Hindlimb muscle (tissue), 1 donor: ENCODE measurements around the gene NAALADL2. TPM values are rescaled to one million over a fixed set of nuclear protein-coding genes. Genes with fewer than 3 reads are reported as not detected.
"Not testable (repeated sequence)": the region's sequence is repeated elsewhere in the genome, so short reads cannot be mapped to it uniquely, and the experiment has no call there.

Experiments used
- DNase-seq: peaks from one replicate; pipeline ENCODE4 v3.0.0-alpha.2; 2013
- polyA plus RNA-seq: library from polyadenylated mRNA; unstranded; fragments of 120-200 nt; gene quantifications from one replicate; pipeline ENCODE4 v1.2.1, GENCODE V29; 2013; ENCODE audit not compliant: insufficient read length

NAALADL2 gene
- polyA plus RNA-seq, 1 donor = 5.5 TPM

DNA sequence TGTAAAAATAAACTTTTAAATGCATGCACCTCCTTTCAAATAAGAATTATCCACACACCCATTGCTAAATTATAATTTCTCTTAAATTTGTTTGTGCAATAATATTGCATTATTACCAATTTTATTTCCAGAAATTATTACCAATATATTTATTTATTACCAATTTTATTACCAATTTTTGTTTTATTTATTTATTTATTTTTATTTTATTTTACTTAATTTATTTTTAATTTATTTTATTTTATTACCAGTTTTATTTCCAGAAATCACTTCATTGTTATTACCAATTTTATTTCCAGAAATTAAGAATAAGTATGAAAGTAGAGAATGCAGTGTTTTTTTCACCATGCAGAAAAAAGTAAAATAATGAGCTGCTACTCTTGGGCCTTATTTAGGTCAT, 525.4 kb downstream of the NAALADL2 start:
- no peak for DNase-seq

DNA sequence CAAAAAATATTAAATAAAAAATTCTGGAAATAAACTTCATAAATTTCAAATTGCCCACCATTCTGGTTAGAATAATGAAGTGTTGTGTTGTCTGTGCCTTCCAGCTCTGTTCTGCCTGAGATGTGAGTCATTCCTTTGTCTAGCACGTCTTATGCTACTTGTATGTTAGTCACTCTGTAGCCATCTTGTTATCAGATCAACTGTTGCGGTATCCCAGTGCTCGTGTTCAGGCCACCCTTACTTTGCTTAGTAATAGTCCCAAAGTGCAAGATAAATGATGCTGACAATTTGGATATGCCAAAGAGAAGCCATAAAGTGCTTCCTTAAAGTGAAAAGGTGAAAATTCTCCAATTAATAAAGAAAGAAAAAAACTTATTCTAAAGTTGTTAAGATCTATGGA, 527.5 kb downstream of the NAALADL2 start:
- no peak for DNase-seq

DNA sequence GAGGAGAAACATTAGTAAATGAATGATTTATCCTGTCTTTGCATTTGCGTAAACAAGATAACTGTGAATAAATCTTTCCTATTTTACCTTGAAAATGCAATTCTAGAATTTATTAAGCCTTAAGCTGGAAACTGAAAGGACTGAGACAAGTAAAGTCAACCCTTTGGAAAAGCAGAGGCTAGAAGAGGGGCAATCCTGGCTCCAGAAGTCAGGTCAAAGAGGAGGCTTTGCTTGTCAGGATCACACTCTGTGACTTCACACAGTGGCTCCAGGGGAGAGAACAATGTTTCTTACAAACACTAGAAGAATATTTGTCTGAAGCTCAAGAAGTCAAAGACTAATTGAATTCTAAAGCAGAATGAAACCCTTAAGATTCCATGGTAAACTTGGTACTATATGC, 530.4 kb downstream of the NAALADL2 start:
- DNase-seq = no peak

DNA sequence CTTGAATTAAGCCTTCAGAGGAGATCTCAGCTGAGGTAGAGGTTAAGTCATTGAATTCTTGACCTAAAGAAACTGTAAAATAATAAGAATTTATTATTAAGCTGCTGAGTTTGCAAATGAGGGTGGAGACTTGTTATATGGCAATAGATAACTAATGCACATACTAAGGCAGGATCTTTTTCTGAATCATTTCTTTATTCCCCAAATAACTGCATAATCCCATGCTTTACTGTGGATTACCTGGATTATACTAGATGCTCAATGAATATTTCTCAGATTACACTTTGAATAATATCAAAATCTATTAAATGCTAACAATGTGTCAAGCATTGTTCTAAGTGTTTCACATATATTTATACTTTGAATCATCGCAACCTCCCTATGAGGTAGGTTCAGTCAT, 532.5 kb downstream of the NAALADL2 start:
- DNase-seq = no peak

DNA sequence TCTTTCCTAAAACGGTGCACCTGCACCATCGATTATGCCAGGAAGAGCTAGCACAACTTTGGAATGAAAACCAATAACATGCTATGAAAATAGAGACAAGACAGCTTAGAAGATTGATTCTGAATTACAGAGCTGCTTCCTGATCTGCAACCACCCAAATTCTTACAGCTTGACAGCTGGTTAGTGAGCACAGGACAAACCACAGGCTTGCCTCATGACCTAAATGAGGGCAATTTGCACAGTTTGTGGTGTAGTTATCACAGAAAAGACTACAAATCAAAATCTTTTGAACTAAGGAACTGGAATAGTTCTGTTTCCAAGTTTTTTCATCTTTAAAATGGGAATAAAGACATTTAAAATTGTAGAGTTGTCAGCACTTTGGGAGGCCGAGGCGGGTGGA, 533.5 kb downstream of the NAALADL2 start:
- no peak for DNase-seq

DNA sequence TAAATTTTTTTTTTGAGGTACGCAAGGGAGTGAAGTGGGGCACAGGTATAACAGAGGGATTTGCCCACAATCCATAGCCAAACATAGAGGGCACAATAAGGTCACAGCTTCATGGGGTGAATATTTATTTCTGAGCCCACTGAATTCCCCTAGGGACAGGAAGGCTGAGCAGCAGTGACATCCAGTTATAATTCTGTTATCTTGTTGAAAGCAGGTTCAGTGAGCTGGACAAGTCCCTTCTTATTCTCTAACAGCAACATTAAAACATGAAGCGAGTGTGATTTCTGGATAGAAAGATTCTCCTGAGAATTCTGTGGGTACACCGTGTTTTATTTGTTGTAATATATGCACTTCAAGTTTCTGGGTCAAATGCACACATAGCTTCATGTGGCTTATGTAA, 538.2 kb downstream of the NAALADL2 start:
- no peak for DNase-seq

DNA sequence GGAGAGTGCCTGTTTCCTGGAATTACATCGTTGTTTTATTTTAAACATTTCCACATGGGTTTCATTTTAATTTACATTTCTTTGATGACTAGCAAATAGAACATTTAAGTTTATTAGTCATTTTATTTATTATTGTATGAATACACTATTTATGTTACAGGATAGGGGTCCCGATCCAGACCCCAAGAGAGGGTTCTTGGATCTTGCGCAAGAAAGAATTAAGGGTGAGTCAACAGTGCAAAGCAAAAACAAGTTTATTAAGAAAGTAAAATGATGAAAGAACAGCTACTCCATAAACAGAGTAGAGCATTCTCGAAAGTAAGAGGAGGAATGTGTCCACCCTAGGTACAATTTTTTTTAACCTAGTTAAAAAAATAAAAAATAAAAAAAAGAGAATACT, 539.5 kb downstream of the NAALADL2 start:
- DNase-seq = no peak

DNA sequence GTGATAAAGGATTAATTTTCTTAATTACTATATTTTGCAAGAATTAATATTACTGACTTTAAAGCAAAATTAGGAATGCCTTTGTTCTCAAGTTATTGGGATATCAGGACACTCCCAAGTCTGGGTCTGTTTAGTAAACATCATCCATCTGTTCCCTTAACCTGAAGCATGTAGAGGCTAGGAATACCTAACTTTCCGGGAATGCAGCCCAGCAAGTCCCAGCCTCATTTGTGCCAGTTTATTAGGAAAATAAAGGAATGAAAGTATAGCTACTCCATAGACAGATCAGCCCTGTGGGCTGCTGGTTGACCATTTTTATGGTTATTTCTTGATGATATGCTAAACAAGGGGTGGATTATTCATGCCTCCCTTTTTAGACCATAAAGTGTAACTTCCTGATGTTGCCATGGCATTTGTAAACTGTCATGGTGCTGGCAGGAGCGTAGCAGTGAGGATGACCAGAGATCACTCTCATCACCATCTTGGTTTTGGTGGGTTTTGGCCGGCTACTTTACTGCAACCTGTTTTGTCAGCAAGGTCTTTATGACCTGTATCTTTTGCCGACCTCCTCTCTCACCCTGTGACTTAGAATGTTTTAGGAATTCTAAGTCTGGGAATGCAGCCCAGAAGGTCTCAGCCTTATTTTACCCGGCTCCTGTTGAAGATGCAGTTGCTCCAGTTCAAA, 540.2 kb downstream of the NAALADL2 start:
- no peak for DNase-seq

DNA sequence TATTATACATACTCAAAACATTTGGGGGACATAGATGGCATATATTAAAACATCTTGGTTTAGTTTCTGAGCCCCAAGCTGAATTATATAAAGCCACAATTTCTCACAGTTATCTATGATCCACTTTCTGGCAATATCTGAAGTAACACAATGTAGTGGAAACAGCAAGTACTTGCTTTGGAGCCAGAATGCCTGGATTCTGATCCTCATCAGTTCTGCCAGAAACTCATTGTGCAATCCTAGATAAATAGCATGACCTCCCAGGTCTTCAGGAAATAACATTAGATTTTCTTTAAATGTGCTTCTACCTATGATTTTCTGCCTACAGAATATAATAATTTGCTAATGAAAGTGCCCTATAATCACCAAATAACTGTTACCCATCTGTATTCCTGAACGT, 544.9 kb downstream of the NAALADL2 start:
- DNase-seq = peak; percentile 34

DNA sequence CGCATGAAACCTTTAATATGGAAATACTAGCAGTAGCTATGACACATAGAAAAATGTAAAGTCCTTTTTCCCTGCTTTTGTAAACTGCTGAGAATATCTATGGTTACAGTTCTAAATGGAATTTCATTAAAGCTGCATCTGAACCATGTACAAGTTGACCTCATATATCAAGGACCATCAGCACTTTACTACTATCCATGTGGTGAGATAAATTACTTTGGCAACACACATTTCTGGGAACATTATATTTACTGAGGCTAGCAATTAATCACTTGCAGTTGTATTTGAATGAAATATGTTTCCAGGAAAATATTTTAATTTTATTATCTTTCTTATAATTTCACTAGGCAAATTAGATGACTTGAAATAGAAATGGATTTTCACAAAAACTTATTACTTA, 545.5 kb downstream of the NAALADL2 start:
- peak; percentile 19 for DNase-seq

DNA sequence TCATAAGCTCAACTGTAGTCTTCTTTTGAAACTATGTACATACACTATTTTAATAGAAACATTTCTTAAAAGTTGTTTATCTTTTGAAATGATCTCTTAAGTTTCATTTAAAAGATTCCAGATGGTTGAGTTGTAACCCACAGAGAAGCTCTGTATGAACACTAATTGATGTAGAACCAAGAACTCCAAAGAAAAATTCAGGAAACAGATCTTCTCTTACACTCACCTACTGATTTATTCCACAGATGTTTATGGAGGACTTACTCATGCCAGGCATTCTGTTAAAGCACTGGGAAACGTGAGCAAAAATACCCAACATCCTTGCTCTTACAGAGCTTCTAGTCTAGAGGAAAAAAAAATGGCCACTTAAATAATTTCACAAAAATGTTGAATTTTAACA, 551.1 kb downstream of the NAALADL2 start:
- DNase-seq = no peak

DNA sequence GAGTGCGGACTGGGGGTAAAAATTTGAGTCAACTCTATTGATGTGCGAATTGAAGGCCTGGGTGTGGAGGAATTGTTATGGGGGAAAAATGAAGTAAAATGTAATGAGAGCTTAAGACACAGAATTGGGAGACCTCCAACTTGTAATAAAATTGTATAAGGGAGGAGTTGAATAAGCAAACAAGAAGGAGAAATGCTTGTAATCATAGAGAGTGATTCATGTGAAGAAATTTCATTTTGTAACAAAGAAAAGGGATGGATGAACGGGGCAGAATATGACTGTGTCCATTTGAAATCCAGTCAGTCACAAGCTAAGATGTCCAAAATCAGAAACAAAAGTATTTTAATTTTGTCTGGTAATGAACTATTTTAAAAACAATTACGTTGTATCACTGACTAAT, 552.3 kb downstream of the NAALADL2 start:
- no peak for DNase-seq

DNA sequence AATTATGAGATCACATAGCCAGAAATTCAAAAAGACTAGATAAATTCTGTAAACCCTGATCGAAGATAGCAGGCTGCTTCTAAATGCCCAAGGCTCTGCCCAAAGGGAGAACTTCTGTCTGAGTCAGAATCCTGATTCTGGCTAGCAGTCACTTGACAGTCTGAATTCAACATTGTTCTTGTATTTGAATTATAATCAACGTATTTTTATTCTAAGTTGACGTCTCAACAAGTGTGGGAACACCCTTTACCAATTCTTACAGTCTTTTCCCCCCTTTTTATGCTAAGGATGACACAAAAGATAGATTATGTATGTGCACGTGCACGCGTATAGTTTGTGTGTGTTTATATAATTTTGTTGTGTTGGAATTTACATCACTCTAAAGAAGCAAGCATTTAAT, 552.8 kb downstream of the NAALADL2 start:
- DNase-seq = no peak

DNA sequence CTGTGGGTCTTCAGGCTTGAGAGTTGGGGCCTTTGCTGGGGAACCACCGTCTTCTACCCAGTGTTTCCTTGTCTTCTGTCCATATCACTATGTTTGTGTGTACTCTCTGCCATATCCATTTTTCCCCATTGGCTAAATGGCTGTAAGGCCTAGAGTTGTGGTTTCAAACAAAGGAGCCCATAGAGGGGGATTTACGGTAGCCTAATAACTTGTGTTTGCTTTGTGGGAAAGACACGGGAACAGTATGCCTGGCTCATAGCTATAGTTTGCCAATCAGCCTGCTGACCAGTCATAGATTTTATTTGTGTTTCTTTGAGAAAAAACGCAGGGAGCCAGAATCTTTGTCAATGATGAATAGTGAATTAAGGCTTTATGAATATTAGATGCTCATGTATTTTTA, 554.8 kb downstream of the NAALADL2 start:
- no peak for DNase-seq

DNA sequence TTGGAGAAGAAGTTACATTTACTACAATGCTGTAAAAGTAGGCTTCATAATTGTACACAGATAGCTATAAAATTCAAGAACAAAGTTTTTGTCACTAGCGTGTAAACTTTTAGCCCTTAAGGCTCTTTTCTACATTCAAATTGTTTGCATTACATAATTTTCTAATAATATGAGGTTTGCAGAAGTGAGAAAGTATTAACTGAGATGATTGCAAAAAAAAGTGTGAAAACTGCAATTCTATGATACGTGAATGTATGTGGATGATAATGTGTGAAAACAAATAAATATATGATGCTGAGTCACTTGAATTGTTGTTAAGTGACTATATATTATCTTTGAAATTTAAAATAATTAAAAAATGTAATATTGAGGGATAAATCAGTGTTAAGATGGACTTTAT, 557.5 kb downstream of the NAALADL2 start:
- no peak for DNase-seq

DNA sequence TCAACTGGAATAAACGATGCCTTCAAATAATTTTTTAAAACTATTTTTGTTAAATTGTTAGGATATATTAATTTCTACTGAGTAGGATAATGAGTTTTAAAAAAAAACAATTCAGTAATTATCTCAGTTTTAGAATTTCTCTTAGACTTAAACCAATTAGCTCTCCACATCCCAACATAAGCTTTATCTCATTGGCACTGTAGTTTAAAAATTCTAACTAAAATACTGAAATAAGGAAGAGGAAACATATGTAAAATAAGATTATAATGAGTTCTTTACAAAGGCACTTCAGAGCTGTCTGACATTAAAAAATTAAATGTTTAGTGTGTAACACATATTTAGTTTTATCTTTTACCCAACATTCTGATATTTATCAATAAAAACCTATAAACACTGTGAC, 558.3 kb downstream of the NAALADL2 start:
- no peak for DNase-seq

DNA sequence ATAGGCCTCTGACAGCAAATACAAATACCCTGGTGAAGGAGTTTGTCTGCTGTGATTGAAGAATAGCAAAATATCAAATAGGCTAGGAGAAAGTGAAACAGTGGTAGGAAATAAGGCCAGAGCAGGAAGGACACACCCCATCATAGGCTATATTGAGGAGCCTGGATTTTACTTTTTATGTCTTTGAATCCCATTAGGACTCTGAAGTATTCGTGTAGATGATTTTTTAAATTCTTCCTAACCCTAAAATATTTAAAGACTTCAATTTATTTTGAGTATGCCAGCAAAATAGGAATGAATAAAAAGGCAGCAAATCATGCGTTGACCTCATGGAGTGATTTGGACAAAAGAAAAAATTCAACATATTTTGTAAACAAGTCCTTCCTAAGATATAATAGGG, 562.8 kb downstream of the NAALADL2 start:
- DNase-seq = no peak

DNA sequence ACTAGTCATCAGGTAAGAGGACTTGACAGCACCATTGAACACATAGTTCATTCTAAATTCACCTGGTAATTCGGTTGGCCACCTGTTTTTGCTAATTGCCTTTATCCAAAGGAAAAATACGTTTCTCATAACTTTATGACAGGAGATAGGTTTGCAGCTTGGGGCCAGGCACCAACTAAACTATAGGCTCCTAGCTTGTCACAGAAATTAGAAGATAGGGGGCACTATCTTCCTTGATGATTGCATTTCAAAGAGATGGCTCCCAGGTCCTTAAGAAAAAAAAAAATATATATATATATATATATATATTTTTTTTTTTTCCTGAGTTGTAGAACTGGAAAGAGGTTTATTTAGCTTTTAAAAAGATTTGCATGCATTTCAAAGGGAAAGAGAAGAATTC, 563.6 kb downstream of the NAALADL2 start:
- DNase-seq = no peak

DNA sequence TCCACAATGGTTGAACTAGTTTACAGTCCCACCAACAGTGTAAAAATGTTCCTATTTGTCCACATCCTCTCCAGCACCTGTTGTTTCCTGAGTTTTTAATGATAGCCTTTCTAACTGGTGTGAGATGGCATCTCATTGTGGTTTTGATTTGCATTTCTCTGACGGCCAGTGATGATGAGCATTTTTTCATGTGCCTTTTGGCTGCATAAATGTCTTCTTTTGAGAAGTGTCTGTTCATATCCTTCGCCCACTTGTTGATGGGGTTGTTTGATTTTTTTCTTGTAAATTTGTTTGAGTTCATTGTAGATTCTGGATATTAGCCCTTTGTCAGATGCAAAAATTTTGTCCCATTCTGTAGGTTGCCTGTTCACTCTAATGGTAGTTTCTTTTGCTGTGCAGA, 564.7 kb downstream of the NAALADL2 start:
- DNase-seq = not testable (repeated sequence)

DNA sequence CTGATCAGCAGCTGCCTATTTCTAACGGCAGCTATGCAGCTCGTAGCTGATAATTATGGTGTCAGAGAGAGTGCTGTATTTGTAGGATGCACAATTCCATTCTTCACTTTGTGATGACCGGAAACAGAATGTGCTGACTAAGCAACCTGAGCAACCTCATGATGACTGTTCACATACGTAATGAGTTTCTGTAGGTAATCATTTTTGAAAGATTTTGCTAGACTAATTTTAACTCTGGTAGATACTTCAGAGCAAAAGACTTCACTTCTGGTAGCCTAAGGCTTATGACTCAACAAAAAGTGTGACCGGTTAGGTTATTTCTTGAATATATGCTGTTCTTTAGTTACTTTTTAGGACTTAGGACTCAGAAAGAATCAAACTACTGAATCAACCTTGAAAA, 567.7 kb downstream of the NAALADL2 start:
- no peak for DNase-seq

DNA sequence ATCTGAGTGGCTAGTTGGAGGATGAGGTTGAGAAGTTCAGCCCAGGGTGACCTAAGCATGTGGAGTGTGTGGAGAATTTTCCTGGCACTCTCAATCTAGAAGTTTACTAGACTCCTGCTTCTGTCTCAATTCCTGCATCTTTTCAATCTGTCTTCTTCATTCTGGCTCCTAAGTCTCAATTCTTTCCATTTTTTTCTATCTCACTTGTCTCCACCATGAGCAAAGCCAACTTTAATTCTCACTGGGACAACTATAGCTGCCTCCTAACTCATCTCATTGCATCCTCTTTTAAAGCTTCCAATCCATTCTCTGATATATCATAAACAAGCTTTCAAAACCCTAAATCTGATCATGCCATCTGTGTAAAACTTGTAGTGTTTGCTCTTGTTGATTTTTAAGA, 569.3 kb downstream of the NAALADL2 start:
- peak; percentile 49 for DNase-seq

DNA sequence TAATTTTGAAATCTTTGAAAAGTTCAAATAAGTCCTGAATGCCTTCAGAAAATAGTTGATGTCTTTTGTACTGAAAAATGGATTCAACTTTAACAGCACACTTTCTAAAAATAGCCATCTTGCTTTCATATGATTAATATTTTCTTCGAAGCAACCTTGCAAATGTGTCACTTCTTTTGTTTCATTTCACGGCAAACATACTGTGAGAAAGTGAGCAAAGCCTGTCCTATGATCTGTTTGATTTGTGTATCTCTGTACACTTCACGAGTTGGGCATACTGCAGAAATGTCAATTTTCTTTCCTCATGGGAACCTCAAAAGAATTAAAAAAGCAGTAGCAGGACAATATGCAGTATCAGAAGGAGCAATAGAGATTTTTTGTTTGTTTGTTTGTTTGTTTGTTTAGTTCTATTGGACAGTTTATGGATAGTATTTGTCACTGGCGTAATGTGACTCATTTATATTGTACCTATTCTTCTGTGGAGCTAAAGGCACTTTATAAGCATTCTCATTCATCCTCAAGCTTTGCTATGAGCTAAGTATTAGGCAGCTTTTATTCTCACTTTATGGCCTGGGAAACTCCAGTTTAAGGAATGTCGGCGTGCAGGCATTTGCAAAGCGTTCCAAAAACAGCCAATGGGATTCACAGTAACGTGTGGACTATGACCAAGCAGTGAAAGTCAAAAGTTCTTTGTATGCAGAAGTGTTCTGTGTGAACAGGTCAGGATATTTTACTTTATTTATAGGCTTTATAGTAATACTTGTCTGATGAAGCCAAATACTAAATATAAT, 572.0 kb downstream of the NAALADL2 start:
- DNase-seq = peak; percentile 49

DNA sequence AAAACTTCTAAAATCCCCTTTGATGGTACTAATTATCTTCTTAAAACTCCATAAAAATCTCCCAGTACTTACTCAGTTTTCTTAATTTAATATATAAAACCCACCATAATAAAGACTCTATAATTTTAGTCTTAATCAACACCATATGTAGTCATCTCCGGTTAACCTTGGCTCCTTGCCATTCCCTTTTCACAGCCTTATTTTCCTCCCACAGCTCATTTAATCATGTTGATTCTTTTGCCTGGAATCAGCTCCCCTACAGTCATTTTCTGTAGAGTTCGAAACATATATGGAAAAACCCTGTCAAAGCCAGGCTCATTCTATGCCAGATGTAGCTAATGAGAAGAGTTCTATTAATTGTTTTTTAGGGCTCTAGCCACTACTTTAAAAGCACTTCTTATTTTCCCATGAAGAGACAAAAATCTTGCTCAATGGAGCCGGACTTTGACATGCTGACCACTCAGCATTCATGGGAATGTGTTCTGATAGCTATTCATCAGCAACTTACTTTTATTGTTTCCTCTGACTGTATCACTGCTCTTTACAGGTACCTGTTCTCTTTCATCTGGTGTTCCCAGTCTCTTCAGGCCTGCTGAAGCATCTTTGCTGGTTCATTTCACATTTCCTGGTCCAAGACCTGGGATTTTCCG, 573.4 kb downstream of the NAALADL2 start:
- DNase-seq = peak; percentile 40
